GM23338 (cell line): Measurements from ENCODE around the gene RNF215. TPM values are rescaled to one million over a fixed set of nuclear protein-coding genes. Genes with fewer than 3 reads are reported as not detected.

ENCODE experiments used
- ATAC-seq: fragments of 200-7000 bp; cut with Tn5 transposase; 3 replicates; pipeline ENCODE4 v1.9.1; 2020
- DNase-seq: peaks from one replicate; pipeline ENCODE4 v3.0.0-alpha.2; 2015; ENCODE audit warnings: low spot score
- H2AFZ ChIP-seq: fragments of 200-600 bp; sonication (generic); 2 replicates; pipeline ENCODE4 v1.8.0; 2016; ENCODE audit warnings: antibody characterized with exemption, mild to moderate bottlenecking, moderate library complexity
- H3F3A ChIP-seq: fragments of 200-600 bp; sonication (generic); replicated peaks from 2 replicates; pipeline ENCODE4 v1.8.0; 2017; ENCODE audit warnings: antibody characterized with exemption, mixed run types, low read depth
- H3K27ac ChIP-seq: fragments of 200-600 bp; sonication (generic); 2 replicates; pipeline ENCODE4 v1.6.1; 2016; ENCODE audit warnings: low read depth
- H3K27me3 ChIP-seq: fragments of 200-600 bp; sonication (generic); 2 replicates; pipeline ENCODE4 v1.8.0; 2016; ENCODE audit warnings: mild to moderate bottlenecking, mixed run types, moderate library complexity; ENCODE audit not compliant: insufficient read depth
- H3K36me3 ChIP-seq: fragments of 200-600 bp; sonication (generic); 2 replicates; pipeline ENCODE4 v1.8.0; 2016; ENCODE audit warnings: mild to moderate bottlenecking; ENCODE audit not compliant: insufficient read depth
- H3K4me1 ChIP-seq: fragments of 200-600 bp; sonication (generic); 2 replicates; pipeline ENCODE4 v1.8.0; 2016; ENCODE audit warnings: mild to moderate bottlenecking, moderate library complexity; ENCODE audit not compliant: insufficient read depth
- H3K4me2 ChIP-seq: fragments of 200-600 bp; sonication (generic); 2 replicates; pipeline ENCODE4 v1.7.1; 2017; ENCODE audit warnings: mixed run types
- H3K4me3 ChIP-seq: fragments of 200-600 bp; sonication (generic); 2 replicates; pipeline ENCODE4 v1.6.1; 2016; ENCODE audit warnings: mixed run types
- H3K79me2 ChIP-seq: fragments of 200-600 bp; sonication (generic); replicated peaks from 2 replicates; pipeline ENCODE4 v1.8.0; 2017; ENCODE audit warnings: mild to moderate bottlenecking; ENCODE audit not compliant: insufficient read depth
- H3K9me2 ChIP-seq: fragments of 200-600 bp; sonication (generic); 2 replicates; pipeline ENCODE4 v1.8.0; 2017; ENCODE audit not compliant: insufficient read depth
- H4K20me1 ChIP-seq: fragments of 200-600 bp; sonication (generic); replicated peaks from 2 replicates; pipeline ENCODE4 v1.8.0; 2017; ENCODE audit warnings: mild to moderate bottlenecking; ENCODE audit not compliant: insufficient read depth
- H3K27ac Mint-ChIP-seq: 2 replicates; pipeline ENCODE4 v1.8.0; 2020; ENCODE audit warnings: inconsistent platforms, mild to moderate bottlenecking, moderate library complexity, mixed read lengths
- H3K27me3 Mint-ChIP-seq: 3 replicates; pipeline ENCODE4 v1.8.0; 2022; ENCODE audit warnings: low read depth, mild to moderate bottlenecking, moderate library complexity, mixed read lengths, inconsistent platforms; ENCODE audit not compliant: insufficient read depth, poor library complexity
- H3K36me3 Mint-ChIP-seq: 3 replicates; pipeline ENCODE4 v1.8.0; 2021; ENCODE audit warnings: low read depth, mild to moderate bottlenecking, inconsistent platforms, moderate library complexity, mixed read lengths
- H3K4me1 Mint-ChIP-seq: 3 replicates; pipeline ENCODE4 v1.8.0; 2020; ENCODE audit warnings: mild to moderate bottlenecking, inconsistent platforms, mixed read lengths
- H3K4me3 Mint-ChIP-seq: 3 replicates; pipeline ENCODE4 v1.8.0; 2021; ENCODE audit warnings: moderate library complexity, mild to moderate bottlenecking, inconsistent platforms, mixed read lengths
- H3K9me3 Mint-ChIP-seq: 3 replicates; pipeline ENCODE4 v1.8.0; 2020; ENCODE audit warnings: moderate library complexity, mild to moderate bottlenecking, inconsistent platforms, mixed read lengths
- CREB1 ChIP-seq: fragments of 250-450 bp; sonication (Bioruptor Pico); IDR thresholded peaks from 2 replicates; pipeline ENCODE4 v1.5.0; 2020; ENCODE audit warnings: low read depth, mild to moderate bottlenecking, moderate library complexity
- EZH2 ChIP-seq: fragments of 200-600 bp; sonication (generic); IDR thresholded peaks from one replicate; pipeline ENCODE4 v1.8.0; 2017; ENCODE audit warnings: antibody characterized with exemption, mild to moderate bottlenecking, low read depth; ENCODE audit not compliant: unreplicated experiment
- EZH2phosphoT487 ChIP-seq: fragments of 200-600 bp; sonication (generic); IDR thresholded peaks from one replicate; pipeline ENCODE4 v1.8.1; 2018; ENCODE audit warnings: antibody characterized with exemption; ENCODE audit not compliant: unreplicated experiment
- JUNB ChIP-seq: IDR thresholded peaks from one replicate; pipeline ENCODE4 v1.6.1; 2016; ENCODE audit warnings: antibody characterized with exemption; ENCODE audit not compliant: unreplicated experiment
- NANOG ChIP-seq: IDR thresholded peaks from 2 replicates; pipeline ENCODE4 v1.6.1; 2016; ENCODE audit warnings: antibody characterized with exemption, borderline replicate concordance
- POLR2AphosphoS5 ChIP-seq: IDR thresholded peaks from 2 replicates; pipeline ENCODE4 v1.6.1; 2016; ENCODE audit warnings: antibody characterized with exemption, low read depth
- STAT1 ChIP-seq: IDR thresholded peaks from one replicate; pipeline ENCODE4 v1.6.1; 2016; ENCODE audit warnings: antibody characterized with exemption; ENCODE audit not compliant: unreplicated experiment
- ZNF114 ChIP-seq: fragments of 250-450 bp; sonication (Bioruptor Pico); IDR thresholded peaks from 2 replicates; pipeline ENCODE4 v1.5.0; 2020; ENCODE audit warnings: mild to moderate bottlenecking, moderate library complexity
- ZNF331 ChIP-seq: fragments of 250-450 bp; sonication (Bioruptor Pico); IDR thresholded peaks from 2 replicates; pipeline ENCODE4 v1.5.0; 2020; ENCODE audit warnings: low read depth, mild to moderate bottlenecking, moderate library complexity
- polyA plus RNA-seq: library from polyadenylated mRNA; unstranded; fragments of >200 nt; fragmentation: Nextera tagmentation; extraction: Ambion mirVana; gene quantifications from 2 replicates; pipeline ENCODE4 v1.2.1, GENCODE V29; 2016
- total RNA-seq: library from RNA; depleted of rRNA; stranded (reverse); fragments of >200 nt; shearing (Covaris generic); gene quantifications from 2 replicates; pipeline ENCODE4 v1.2.3, GENCODE V29; 2014
- TF ChIP-seq, protein P1 (sequence below): IDR thresholded peaks from one replicate; pipeline ENCODE4 v1.6.1; 2018; ENCODE audit warnings: antibody characterized with exemption; ENCODE audit not compliant: unreplicated experiment
- TF ChIP-seq, protein P2 (sequence below), 2 experiments: fragments of 200-600 bp in 1 of 2; sonication (generic) in 1 of 2; conservative IDR thresholded peaks; 2 replicates each; pipeline versions ENCODE4 v1.5.1 to v1.6.1; 2016 to 2017; ENCODE audit warnings: antibody characterized with exemption in 2 of 2, low read depth in 2 of 2, mild to moderate bottlenecking in 2 of 2, moderate library complexity in 1 of 2
- TF ChIP-seq, protein P3 (sequence below): fragments of 250-450 bp; sonication (Bioruptor Pico); IDR thresholded peaks from 2 replicates; pipeline ENCODE4 v1.5.0; 2020; ENCODE audit warnings: mild to moderate bottlenecking, moderate library complexity
- TF ChIP-seq, protein P4 (sequence below): IDR thresholded peaks from 2 replicates; pipeline ENCODE4 v1.6.1; 2016; ENCODE audit warnings: antibody characterized with exemption

RNF215 gene
- total and polyA plus RNA-seq, 2 experiments from 2014 or later = 3.3 to 13.9 TPM

DNA sequence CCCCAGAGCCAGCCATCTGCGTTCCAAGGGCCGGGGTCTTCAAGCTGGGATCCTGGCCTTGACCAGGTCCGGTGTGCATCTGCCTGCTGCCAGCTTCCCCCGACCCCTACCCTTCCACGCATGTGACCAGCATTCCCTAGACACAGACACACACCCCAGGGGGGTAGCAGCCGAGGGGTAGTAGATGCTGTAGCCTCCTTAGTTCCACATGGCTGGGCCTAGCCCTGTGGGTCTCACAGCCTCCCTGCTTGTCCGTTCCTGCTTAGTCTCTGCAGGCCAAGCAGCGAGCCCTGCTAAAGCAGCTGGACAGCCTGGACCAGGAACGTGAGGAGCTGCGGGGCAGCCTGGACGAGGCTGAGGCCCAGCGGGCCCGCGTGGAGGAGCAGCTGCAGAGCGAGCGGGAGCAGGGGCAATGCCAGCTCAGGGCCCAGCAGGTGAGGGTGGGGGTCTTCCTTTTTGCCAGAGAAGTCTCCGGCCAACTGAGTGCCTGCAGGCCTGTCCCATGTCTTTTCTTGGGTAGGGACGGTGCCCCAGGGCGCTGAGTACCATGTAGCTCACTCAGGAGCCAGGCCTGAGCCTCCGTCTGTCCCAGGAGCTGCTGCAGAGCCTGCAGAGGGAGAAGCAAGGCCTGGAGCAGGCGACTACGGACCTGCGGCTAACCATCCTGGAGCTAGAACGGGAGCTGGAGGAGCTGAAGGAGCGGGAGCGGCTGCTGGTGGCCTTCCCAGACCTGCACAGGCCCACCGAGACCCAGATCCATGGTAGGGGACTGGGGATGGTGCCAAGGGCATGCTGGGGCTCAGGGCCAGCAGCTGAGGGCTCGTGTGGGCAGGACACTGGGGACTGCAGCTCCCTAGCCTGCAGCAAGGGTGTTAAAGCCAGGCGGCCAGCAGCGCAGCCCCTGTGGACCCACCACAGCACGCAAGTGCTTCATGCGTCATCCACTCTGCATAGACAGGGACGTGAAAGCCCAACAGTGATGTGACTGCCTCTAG lies 13.6 kb downstream of the RNF215 start:
- H2AFZ ChIP-seq = no peak overlapping the region
- no peaks in the 10 kb centered on the region for H3K36me3 ChIP-seq
- peaks cover 19% of the 10 kb centered on the region for H3K27me3 Mint-ChIP-seq
- no peak overlapping the region for H3K27ac ChIP-seq
- peak; percentile 8; the same call in 2 of the 3 replicates for ATAC-seq
- DNase-seq = no peak
- no peak overlapping the region for H3K4me3 ChIP-seq
- H4K20me1 ChIP-seq = no peaks in the 10 kb centered on the region
- no peaks in the 10 kb centered on the region for H3K79me2 ChIP-seq
- peaks cover 5% of the 10 kb centered on the region for H3K4me1 Mint-ChIP-seq
- no peaks in the 10 kb centered on the region for H3K27me3 ChIP-seq
- no peaks in the 10 kb centered on the region for H3K4me1 ChIP-seq
- no peak overlapping the region for H3K27ac Mint-ChIP-seq
- TF ChIP-seq NANOG = no peak
- TF ChIP-seq JUNB = no peak
- TF ChIP-seq, protein P1, sequence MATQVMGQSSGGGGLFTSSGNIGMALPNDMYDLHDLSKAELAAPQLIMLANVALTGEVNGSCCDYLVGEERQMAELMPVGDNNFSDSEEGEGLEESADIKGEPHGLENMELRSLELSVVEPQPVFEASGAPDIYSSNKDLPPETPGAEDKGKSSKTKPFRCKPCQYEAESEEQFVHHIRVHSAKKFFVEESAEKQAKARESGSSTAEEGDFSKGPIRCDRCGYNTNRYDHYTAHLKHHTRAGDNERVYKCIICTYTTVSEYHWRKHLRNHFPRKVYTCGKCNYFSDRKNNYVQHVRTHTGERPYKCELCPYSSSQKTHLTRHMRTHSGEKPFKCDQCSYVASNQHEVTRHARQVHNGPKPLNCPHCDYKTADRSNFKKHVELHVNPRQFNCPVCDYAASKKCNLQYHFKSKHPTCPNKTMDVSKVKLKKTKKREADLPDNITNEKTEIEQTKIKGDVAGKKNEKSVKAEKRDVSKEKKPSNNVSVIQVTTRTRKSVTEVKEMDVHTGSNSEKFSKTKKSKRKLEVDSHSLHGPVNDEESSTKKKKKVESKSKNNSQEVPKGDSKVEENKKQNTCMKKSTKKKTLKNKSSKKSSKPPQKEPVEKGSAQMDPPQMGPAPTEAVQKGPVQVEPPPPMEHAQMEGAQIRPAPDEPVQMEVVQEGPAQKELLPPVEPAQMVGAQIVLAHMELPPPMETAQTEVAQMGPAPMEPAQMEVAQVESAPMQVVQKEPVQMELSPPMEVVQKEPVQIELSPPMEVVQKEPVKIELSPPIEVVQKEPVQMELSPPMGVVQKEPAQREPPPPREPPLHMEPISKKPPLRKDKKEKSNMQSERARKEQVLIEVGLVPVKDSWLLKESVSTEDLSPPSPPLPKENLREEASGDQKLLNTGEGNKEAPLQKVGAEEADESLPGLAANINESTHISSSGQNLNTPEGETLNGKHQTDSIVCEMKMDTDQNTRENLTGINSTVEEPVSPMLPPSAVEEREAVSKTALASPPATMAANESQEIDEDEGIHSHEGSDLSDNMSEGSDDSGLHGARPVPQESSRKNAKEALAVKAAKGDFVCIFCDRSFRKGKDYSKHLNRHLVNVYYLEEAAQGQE = no peak
- TF ChIP-seq, protein P2, sequence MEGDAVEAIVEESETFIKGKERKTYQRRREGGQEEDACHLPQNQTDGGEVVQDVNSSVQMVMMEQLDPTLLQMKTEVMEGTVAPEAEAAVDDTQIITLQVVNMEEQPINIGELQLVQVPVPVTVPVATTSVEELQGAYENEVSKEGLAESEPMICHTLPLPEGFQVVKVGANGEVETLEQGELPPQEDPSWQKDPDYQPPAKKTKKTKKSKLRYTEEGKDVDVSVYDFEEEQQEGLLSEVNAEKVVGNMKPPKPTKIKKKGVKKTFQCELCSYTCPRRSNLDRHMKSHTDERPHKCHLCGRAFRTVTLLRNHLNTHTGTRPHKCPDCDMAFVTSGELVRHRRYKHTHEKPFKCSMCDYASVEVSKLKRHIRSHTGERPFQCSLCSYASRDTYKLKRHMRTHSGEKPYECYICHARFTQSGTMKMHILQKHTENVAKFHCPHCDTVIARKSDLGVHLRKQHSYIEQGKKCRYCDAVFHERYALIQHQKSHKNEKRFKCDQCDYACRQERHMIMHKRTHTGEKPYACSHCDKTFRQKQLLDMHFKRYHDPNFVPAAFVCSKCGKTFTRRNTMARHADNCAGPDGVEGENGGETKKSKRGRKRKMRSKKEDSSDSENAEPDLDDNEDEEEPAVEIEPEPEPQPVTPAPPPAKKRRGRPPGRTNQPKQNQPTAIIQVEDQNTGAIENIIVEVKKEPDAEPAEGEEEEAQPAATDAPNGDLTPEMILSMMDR (conservative IDR thresholded peaks at IDR 0.05; ENCODE audit: low read depth in 2 of 2) = no peak
- no peak for TF ChIP-seq POLR2AphosphoS5
- TF ChIP-seq STAT1 = no peak
- TF ChIP-seq CREB1 (CRISPR knock-in tag) = no peak
- TF ChIP-seq ZNF114 (CRISPR knock-in tag) = no peak
- TF ChIP-seq, protein P3, sequence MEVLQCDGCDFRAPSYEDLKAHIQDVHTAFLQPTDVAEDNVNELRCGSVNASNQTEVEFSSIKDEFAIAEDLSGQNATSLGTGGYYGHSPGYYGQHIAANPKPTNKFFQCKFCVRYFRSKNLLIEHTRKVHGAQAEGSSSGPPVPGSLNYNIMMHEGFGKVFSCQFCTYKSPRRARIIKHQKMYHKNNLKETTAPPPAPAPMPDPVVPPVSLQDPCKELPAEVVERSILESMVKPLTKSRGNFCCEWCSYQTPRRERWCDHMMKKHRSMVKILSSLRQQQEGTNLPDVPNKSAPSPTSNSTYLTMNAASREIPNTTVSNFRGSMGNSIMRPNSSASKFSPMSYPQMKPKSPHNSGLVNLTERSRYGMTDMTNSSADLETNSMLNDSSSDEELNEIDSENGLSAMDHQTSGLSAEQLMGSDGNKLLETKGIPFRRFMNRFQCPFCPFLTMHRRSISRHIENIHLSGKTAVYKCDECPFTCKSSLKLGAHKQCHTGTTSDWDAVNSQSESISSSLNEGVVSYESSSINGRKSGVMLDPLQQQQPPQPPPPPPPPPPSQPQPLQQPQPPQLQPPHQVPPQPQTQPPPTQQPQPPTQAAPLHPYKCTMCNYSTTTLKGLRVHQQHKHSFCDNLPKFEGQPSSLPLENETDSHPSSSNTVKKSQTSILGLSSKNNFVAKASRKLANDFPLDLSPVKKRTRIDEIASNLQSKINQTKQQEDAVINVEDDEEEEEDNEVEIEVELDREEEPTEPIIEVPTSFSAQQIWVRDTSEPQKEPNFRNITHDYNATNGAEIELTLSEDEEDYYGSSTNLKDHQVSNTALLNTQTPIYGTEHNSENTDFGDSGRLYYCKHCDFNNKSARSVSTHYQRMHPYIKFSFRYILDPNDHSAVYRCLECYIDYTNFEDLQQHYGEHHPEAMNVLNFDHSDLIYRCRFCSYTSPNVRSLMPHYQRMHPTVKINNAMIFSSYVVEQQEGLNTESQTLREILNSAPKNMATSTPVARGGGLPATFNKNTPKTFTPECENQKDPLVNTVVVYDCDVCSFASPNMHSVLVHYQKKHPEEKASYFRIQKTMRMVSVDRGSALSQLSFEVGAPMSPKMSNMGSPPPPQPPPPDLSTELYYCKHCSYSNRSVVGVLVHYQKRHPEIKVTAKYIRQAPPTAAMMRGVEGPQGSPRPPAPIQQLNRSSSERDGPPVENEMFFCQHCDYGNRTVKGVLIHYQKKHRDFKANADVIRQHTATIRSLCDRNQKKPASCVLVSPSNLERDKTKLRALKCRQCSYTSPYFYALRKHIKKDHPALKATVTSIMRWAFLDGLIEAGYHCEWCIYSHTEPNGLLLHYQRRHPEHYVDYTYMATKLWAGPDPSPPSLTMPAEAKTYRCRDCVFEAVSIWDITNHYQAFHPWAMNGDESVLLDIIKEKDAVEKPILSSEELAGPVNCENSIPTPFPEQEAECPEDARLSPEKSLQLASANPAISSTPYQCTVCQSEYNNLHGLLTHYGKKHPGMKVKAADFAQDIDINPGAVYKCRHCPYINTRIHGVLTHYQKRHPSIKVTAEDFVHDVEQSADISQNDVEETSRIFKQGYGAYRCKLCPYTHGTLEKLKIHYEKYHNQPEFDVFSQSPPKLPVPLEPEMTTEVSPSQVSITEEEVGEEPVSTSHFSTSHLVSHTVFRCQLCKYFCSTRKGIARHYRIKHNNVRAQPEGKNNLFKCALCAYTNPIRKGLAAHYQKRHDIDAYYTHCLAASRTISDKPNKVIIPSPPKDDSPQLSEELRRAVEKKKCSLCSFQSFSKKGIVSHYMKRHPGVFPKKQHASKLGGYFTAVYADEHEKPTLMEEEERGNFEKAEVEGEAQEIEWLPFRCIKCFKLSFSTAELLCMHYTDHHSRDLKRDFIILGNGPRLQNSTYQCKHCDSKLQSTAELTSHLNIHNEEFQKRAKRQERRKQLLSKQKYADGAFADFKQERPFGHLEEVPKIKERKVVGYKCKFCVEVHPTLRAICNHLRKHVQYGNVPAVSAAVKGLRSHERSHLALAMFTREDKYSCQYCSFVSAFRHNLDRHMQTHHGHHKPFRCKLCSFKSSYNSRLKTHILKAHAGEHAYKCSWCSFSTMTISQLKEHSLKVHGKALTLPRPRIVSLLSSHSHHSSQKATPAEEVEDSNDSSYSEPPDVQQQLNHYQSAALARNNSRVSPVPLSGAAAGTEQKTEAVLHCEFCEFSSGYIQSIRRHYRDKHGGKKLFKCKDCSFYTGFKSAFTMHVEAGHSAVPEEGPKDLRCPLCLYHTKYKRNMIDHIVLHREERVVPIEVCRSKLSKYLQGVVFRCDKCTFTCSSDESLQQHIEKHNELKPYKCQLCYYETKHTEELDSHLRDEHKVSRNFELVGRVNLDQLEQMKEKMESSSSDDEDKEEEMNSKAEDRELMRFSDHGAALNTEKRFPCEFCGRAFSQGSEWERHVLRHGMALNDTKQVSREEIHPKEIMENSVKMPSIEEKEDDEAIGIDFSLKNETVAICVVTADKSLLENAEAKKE = no peak
- no peak for TF ChIP-seq EZH2phosphoT487
- no peak for TF ChIP-seq ZNF331 (CRISPR knock-in tag)
- TF ChIP-seq EZH2 = no peak
- TF ChIP-seq, protein P4, sequence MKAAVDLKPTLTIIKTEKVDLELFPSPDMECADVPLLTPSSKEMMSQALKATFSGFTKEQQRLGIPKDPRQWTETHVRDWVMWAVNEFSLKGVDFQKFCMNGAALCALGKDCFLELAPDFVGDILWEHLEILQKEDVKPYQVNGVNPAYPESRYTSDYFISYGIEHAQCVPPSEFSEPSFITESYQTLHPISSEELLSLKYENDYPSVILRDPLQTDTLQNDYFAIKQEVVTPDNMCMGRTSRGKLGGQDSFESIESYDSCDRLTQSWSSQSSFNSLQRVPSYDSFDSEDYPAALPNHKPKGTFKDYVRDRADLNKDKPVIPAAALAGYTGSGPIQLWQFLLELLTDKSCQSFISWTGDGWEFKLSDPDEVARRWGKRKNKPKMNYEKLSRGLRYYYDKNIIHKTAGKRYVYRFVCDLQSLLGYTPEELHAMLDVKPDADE = no peak
- H3K9me3 Mint-ChIP-seq = no peaks in the 10 kb centered on the region; the same call in 2 of the 3 replicates
- H3K36me3 Mint-ChIP-seq = peaks cover 8% of the 10 kb centered on the region
- no peak overlapping the region for H3K4me3 Mint-ChIP-seq
- H3K4me2 ChIP-seq = no peak overlapping the region
- H3K9me2 ChIP-seq = no peaks in the 10 kb centered on the region
- H3F3A ChIP-seq = no peaks in the 10 kb centered on the region; the same call in 1 of the 2 replicates
